Breast epithelium (tissue), 4 donors: ENCODE results near the gene LHPP. TPM values are rescaled to one million over a fixed set of nuclear protein-coding genes. Genes with fewer than 3 reads are reported as not detected.

Experiments
- DNase-seq, 2 donors: peaks; one replicate each; pipeline ENCODE4 v3.0.0-alpha.2; 2019; ENCODE audit warnings: low spot score in 2 of 2
- H3K27ac ChIP-seq, 2 donors: fragments of 200-600 bp; sonication (generic) in 1 of 2; one replicate each; pipeline ENCODE4 v1.5.1; 2016 to 2019; ENCODE audit warnings: mild to moderate bottlenecking in 1 of 2
- H3K27me3 ChIP-seq, 2 donors: fragments of 200-600 bp; sonication (generic) in 1 of 2; one replicate each; pipeline versions ENCODE4 v1.5.1 to v1.6.0; 2017 to 2019; ENCODE audit warnings: control low read depth in 1 of 2, mild to moderate bottlenecking in 1 of 2
- H3K36me3 ChIP-seq: fragments of 200-600 bp; one replicate; pipeline ENCODE4 v1.5.1; 2019
- H3K4me1 ChIP-seq, 2 donors: fragments of 200-600 bp; sonication (generic); one replicate each; pipeline ENCODE4 v1.5.1; 2016 to 2019; ENCODE audit warnings: control low read depth in 1 of 2
- H3K4me3 ChIP-seq, 3 donors: fragments of 200-600 bp; sonication (generic); 1 replicate in 2 of 3; 2 replicates in 1 of 3; pipeline ENCODE4 v1.5.1; 2016 to 2019; ENCODE audit warnings: mild to moderate bottlenecking in 3 of 3, moderate library complexity in 2 of 3
- H3K9me3 ChIP-seq, 2 donors: fragments of 200-600 bp; sonication (generic) in 1 of 2; one replicate each; pipeline ENCODE4 v1.5.1; 2016 to 2019; ENCODE audit warnings: control low read depth in 1 of 2
- POLR2A ChIP-seq: fragments of 450-650 bp; IDR thresholded peaks from one replicate; pipeline ENCODE4 v1.6.1; 2016; ENCODE audit warnings: antibody characterized with exemption, mild to moderate bottlenecking, moderate library complexity
- POLR2AphosphoS5 ChIP-seq, 3 donors: sonication (generic); formaldehyde crosslinking; IDR thresholded peaks; one replicate each; pipeline ENCODE4 v1.6.1; 2017; ENCODE audit warnings: antibody characterized with exemption in 3 of 3
- intact Hi-C: fragments of 100-400 bp; cut with DNase I; formaldehyde crosslinking; loops from one replicate; pipeline ENCODE4 v1.15.1; 2023; ENCODE audit warnings: low total_unique reads
- total RNA-seq, 3 donors: library from RNA; depleted of rRNA; stranded (reverse); fragments of >200 nt; gene quantifications; one replicate each; pipeline ENCODE4 v1.1.0, GENCODE V29; 2016
- TF ChIP-seq, protein P1 (sequence below), 3 donors: fragments of 450-650 bp; IDR thresholded peaks; one replicate each; pipeline ENCODE4 v1.5.1; 2016 to 2017; ENCODE audit warnings: antibody characterized with exemption in 3 of 3, mild to moderate bottlenecking in 3 of 3, moderate library complexity in 3 of 3

LHPP gene
- total RNA-seq, 3 donors from 2014 or later: 13.1 to 19.6 (median 17.0) TPM

GRCh38 chr10:124465003-124465776 lies 3.6 kb downstream of the LHPP start:
- no peaks in the 10 kb centered on the region for H3K4me1 ChIP-seq
- no peak for TF ChIP-seq POLR2A
- TF ChIP-seq POLR2AphosphoS5 (IDR thresholded peaks at IDR 0.05): no peak
- TF ChIP-seq, protein P1, sequence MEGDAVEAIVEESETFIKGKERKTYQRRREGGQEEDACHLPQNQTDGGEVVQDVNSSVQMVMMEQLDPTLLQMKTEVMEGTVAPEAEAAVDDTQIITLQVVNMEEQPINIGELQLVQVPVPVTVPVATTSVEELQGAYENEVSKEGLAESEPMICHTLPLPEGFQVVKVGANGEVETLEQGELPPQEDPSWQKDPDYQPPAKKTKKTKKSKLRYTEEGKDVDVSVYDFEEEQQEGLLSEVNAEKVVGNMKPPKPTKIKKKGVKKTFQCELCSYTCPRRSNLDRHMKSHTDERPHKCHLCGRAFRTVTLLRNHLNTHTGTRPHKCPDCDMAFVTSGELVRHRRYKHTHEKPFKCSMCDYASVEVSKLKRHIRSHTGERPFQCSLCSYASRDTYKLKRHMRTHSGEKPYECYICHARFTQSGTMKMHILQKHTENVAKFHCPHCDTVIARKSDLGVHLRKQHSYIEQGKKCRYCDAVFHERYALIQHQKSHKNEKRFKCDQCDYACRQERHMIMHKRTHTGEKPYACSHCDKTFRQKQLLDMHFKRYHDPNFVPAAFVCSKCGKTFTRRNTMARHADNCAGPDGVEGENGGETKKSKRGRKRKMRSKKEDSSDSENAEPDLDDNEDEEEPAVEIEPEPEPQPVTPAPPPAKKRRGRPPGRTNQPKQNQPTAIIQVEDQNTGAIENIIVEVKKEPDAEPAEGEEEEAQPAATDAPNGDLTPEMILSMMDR (IDR thresholded peaks at IDR 0.05): no peak
- H3K36me3 ChIP-seq: no peaks in the 10 kb centered on the region
- H3K27ac ChIP-seq: no peak overlapping the region
- no peak overlapping the region for H3K4me3 ChIP-seq
- no peaks in the 10 kb centered on the region for H3K27me3 ChIP-seq
- intact Hi-C loops: no loop called here
- DNase-seq: no peak
- H3K9me3 ChIP-seq: no peaks in the 10 kb centered on the region

- Histone ChIP-seq H3K9me3 (no peaks in the 10 kb centered on the region), H3K36me3 (no peaks in the 10 kb centered on the region), H3K4me3 (no peak overlapping the region), H3K27ac (no peak overlapping the region), H3K4me1 (no peaks in the 10 kb centered on the region), H3K27me3 (no peaks in the 10 kb centered on the region)
- intact Hi-C loops: no loop called here
- no peak for DNase-seq
- TF ChIP-seq POLR2AphosphoS5 (IDR thresholded peaks at IDR 0.05): no peak
Measured at GRCh38 chr10:124465777-124466488, 4.3 kb downstream of the LHPP start.

DNA sequence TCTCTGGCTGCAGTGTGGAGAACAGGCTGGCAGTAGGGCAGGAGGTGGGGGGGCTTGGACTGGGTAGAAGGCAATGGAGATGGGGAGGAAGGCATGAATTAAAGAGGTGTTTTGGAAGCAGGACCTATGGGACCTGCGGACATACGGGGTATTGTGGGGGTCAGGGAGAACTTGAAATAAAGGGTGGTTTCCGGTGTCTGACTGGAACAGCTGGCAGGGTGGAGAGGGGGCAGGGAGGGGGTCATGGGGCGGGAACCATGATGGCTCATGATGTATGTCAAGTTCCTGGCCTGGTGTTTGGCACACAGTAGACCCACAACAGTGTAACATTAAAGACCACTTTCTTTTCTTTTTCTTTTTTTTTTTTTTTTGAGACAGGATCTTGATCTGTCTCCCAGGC lies 5.5 kb downstream of the LHPP start:
- H3K27ac ChIP-seq: no peak overlapping the region
- H3K27me3 ChIP-seq: no peaks in the 10 kb centered on the region
- TF ChIP-seq, protein P1 (IDR thresholded peaks at IDR 0.05): no peak
- TF ChIP-seq POLR2AphosphoS5 (IDR thresholded peaks at IDR 0.05) (no peak), POLR2A (no peak)
- no peaks in the 10 kb centered on the region for H3K9me3 ChIP-seq
- intact Hi-C loops: no loop called here
- no peaks in the 10 kb centered on the region for H3K36me3 ChIP-seq
- H3K4me1 ChIP-seq: no peaks in the 10 kb centered on the region
- DNase-seq: no peak
- no peak overlapping the region for H3K4me3 ChIP-seq

DNA sequence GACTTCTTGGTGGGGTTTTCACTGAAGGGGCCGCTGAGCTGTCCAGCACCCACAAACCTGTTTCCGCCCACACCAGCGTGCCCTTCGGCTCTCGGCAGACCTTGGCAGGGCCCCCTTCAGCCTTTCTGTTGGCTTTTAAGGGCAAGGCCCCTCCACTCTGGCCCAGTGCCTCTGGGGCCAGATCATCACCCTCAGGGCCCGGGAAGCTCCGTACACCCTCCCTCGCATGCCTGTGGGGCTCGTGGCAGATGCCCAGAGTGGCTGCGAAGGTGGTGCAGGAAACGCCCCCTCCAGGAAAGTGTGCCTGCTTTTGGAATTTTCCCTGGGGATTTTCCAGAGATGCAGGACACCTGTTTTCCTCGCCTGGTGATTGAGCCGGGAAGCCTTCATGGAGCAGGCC lies 7.0 kb downstream of the LHPP start:
- no peak for DNase-seq
- no peak overlapping the region for H3K27ac ChIP-seq
- TF ChIP-seq POLR2AphosphoS5 (IDR thresholded peaks at IDR 0.05): no peak
- TF ChIP-seq, protein P1 (IDR thresholded peaks at IDR 0.05): no peak
- no peak for TF ChIP-seq POLR2A

GRCh38 chr10:124469956-124470484 lies 8.4 kb downstream of the LHPP start:
- H3K27ac ChIP-seq: no peak overlapping the region
- intact Hi-C loops: no loop called here
- no peak for DNase-seq
- no peak overlapping the region for H3K4me3 ChIP-seq
- TF ChIP-seq, protein P1 (IDR thresholded peaks at IDR 0.05): no peak
- TF ChIP-seq POLR2AphosphoS5 (IDR thresholded peaks at IDR 0.05): no peak
- TF ChIP-seq POLR2A: no peak
- no peaks in the 10 kb centered on the region for H3K9me3 ChIP-seq
- H3K27me3 ChIP-seq: no peaks in the 10 kb centered on the region
- no peaks in the 10 kb centered on the region for H3K4me1 ChIP-seq
- no peaks in the 10 kb centered on the region for H3K36me3 ChIP-seq

More for the DNA sequence above, 7.0 kb downstream of the LHPP start:
- Histone ChIP-seq H3K36me3 (no peaks in the 10 kb centered on the region), H3K4me1 (no peaks in the 10 kb centered on the region), H3K9me3 (no peaks in the 10 kb centered on the region), H3K27me3 (no peaks in the 10 kb centered on the region), H3K4me3 (no peak overlapping the region)
- intact Hi-C loops: no loop called here
